K562 (cell line): ENCODE results near the gene AMIGO1. TPM values are rescaled to one million over a fixed set of nuclear protein-coding genes. Genes with fewer than 3 reads are reported as not detected.
A peak's percentile ranks its signal among the peaks of the same experiment; 100 is the strongest.

ENCODE experiments used
- BDP1 ChIP-seq: IDR thresholded peaks from 3 replicates; pipeline ENCODE4 v1.6.1; 2011; ENCODE audit not compliant: insufficient read length, insufficient read depth
- BRF1 ChIP-seq: IDR thresholded peaks from 3 replicates; pipeline ENCODE4 v1.6.1; 2011; ENCODE audit warnings: borderline replicate concordance, mild to moderate bottlenecking; ENCODE audit not compliant: insufficient read length; ENCODE audit errors: extremely low read depth
- EZH2 ChIP-seq: IDR thresholded peaks from 2 replicates; pipeline ENCODE4 v1.6.1; 2012; ENCODE audit warnings: low read depth, mild to moderate bottlenecking, inconsistent platforms, low read length, borderline replicate concordance
- RUNX1 ChIP-seq: sonication (generic); IDR thresholded peaks from 2 replicates; pipeline ENCODE4 v1.6.1; 2016; ENCODE audit warnings: antibody characterized with exemption, low read depth
- SP1 ChIP-seq: sonication (generic); formaldehyde crosslinking; IDR thresholded peaks from 2 replicates; pipeline ENCODE4 v1.8.1; 2022; ENCODE audit warnings: mild to moderate bottlenecking, missing genetic modification reagents
- YBX1 ChIP-seq: fragments of 450-650 bp; IDR thresholded peaks from 2 replicates; pipeline ENCODE4 v1.7.1; 2016; ENCODE audit warnings: mild to moderate bottlenecking
- ZNF224 ChIP-seq: sonication (generic); formaldehyde crosslinking; IDR thresholded peaks from 2 replicates; pipeline ENCODE4 v1.8.0; 2022; ENCODE audit warnings: mild to moderate bottlenecking, missing genetic modification reagents
- ZNF311 ChIP-seq: fragments of 250-450 bp; sonication (Bioruptor Pico); IDR thresholded peaks from 2 replicates; pipeline ENCODE4 v1.4.0; 2020; ENCODE audit warnings: mild to moderate bottlenecking, moderate library complexity
- ZNF668 ChIP-seq: fragments of 250-450 bp; sonication (Bioruptor Pico); IDR thresholded peaks from 2 replicates; pipeline ENCODE4 v1.8.0; 2022; ENCODE audit warnings: mild to moderate bottlenecking, inconsistent platforms
- polyA plus RNA-seq, 8 experiments: library from polyadenylated mRNA; depleted of rRNA in 4 of 8; stranded (reverse) in 5 of 8; unstranded in 3 of 8; fragments of >200 nt; fragmentation: Nextera tagmentation in 2 of 8; fragmentation: Illumina TruSeq in 1 of 8; extraction: Ambion mirVana in 2 of 8; extraction: Trizol in 1 of 8; gene quantifications; 2 replicates each; pipeline versions ENCODE4 v1.2.1 to v1.2.3, GENCODE V29; 2011 to 2014; ENCODE audit warnings: inconsistent platforms in 1 of 8, missing spikeins in 1 of 8
- total RNA-seq, 7 experiments: library from RNA; depleted of rRNA in 6 of 7; stranded (reverse); fragments of >200 nt in 6 of 7; fragmentation: Illumina TruSeq in 2 of 7; extraction: Trizol in 2 of 7; gene quantifications; 2 replicates each; pipeline versions ENCODE4 v1.2.1 to v1.2.3, GENCODE V29; 2011 to 2021; ENCODE audit warnings: low replicate concordance in 1 of 7
- TF ChIP-seq, protein P1 (sequence below), 2 experiments: IDR thresholded peaks in 1 of 2; conservative IDR thresholded peaks in 1 of 2; 2 replicates each; pipeline ENCODE4 v1.6.1; 2016; ENCODE audit warnings: low read depth in 2 of 2, mild to moderate bottlenecking in 1 of 2, missing compliant biosample characterization in 1 of 2, missing genetic modification characterization in 1 of 2, moderate library complexity in 1 of 2
- TF ChIP-seq, protein P2 (sequence below): sonication (generic); formaldehyde crosslinking; IDR thresholded peaks from 2 replicates; pipeline ENCODE4 v1.8.0; 2023; ENCODE audit warnings: mild to moderate bottlenecking, missing genetic modification reagents
- TF ChIP-seq, protein P3 (sequence below): fragments of 450-650 bp; formaldehyde crosslinking; IDR thresholded peaks from 2 replicates; pipeline ENCODE4 v1.4.0; 2022; ENCODE audit warnings: missing genetic modification characterization
- TF ChIP-seq, protein P4 (sequence below): sonication (generic); formaldehyde crosslinking; IDR thresholded peaks from 2 replicates; pipeline ENCODE4 v1.8.0; 2022; ENCODE audit warnings: mild to moderate bottlenecking, missing genetic modification reagents, borderline replicate concordance
- TF ChIP-seq, protein P5 (sequence below): fragments of 250-450 bp; sonication (Bioruptor Pico); IDR thresholded peaks from 2 replicates; pipeline ENCODE4 v1.5.0; 2020; ENCODE audit warnings: mild to moderate bottlenecking, borderline replicate concordance
- TF ChIP-seq, protein P6 (sequence below): sonication (generic); formaldehyde crosslinking; IDR thresholded peaks from 2 replicates; pipeline ENCODE4 v1.8.1; 2023; ENCODE audit warnings: mild to moderate bottlenecking, missing genetic modification reagents

AMIGO1 gene
- total and polyA plus RNA-seq, 9 of the 15 experiments (the other 6 are each of a cell fraction or from before 2014, with no cell fraction given), result 0.24 to 1.0 (median 0.54) TPM

DNA sequence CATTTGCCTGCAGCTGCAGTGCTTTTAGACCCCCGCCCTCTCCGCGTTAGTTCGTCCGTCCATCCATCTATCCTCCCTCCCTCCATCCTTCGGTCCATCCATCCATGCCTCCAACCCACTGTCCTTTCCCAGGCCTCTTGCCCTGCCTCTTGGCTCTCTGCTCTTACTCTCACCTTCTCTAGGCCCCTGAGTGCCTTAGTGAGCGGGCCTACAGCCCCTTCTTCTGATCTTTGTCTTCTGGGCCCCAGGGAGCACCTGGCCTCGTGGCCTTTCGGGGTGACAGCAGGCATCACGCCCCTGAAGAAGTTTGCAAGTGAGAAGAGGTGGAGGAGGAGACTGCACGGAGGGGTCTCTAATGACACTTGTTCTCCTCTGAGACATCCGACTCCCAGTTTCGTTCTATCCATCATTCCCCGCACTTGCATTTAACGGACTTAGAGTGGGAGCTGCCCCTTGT is 25.0 kb downstream of the AMIGO1 start (continued):
- TF ChIP-seq, protein P1, sequence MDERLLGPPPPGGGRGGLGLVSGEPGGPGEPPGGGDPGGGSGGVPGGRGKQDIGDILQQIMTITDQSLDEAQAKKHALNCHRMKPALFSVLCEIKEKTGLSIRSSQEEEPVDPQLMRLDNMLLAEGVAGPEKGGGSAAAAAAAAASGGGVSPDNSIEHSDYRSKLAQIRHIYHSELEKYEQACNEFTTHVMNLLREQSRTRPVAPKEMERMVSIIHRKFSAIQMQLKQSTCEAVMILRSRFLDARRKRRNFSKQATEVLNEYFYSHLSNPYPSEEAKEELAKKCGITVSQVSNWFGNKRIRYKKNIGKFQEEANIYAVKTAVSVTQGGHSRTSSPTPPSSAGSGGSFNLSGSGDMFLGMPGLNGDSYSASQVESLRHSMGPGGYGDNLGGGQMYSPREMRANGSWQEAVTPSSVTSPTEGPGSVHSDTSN (CRISPR knock-in tag; IDR thresholded peaks at IDR 0.05; ENCODE audit: low read depth), result no peak
- TF ChIP-seq, protein P1 (tag; conservative IDR thresholded peaks at IDR 0.05; ENCODE audit: low read depth), result no peak
- no peak for TF ChIP-seq BRF1
- TF ChIP-seq ZNF224 (CRISPR knock-in tag), result no peak
- no peak for TF ChIP-seq BDP1
- TF ChIP-seq, protein P2, sequence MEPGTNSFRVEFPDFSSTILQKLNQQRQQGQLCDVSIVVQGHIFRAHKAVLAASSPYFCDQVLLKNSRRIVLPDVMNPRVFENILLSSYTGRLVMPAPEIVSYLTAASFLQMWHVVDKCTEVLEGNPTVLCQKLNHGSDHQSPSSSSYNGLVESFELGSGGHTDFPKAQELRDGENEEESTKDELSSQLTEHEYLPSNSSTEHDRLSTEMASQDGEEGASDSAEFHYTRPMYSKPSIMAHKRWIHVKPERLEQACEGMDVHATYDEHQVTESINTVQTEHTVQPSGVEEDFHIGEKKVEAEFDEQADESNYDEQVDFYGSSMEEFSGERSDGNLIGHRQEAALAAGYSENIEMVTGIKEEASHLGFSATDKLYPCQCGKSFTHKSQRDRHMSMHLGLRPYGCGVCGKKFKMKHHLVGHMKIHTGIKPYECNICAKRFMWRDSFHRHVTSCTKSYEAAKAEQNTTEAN, result no peak; the same call in 1 of the 2 replicates
- TF ChIP-seq ZNF668 (CRISPR knock-in tag), result no peak
- TF ChIP-seq ZNF311 (CRISPR knock-in tag), result no peak
- TF ChIP-seq, protein P3, sequence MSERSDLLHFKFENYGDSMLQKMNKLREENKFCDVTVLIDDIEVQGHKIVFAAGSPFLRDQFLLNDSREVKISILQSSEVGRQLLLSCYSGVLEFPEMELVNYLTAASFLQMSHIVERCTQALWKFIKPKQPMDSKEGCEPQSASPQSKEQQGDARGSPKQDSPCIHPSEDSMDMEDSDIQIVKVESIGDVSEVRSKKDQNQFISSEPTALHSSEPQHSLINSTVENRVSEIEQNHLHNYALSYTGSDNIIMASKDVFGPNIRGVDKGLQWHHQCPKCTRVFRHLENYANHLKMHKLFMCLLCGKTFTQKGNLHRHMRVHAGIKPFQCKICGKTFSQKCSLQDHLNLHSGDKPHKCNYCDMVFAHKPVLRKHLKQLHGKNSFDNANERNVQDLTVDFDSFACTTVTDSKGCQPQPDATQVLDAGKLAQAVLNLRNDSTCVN (CRISPR knock-in tag), result no peak
- TF ChIP-seq, protein P4, sequence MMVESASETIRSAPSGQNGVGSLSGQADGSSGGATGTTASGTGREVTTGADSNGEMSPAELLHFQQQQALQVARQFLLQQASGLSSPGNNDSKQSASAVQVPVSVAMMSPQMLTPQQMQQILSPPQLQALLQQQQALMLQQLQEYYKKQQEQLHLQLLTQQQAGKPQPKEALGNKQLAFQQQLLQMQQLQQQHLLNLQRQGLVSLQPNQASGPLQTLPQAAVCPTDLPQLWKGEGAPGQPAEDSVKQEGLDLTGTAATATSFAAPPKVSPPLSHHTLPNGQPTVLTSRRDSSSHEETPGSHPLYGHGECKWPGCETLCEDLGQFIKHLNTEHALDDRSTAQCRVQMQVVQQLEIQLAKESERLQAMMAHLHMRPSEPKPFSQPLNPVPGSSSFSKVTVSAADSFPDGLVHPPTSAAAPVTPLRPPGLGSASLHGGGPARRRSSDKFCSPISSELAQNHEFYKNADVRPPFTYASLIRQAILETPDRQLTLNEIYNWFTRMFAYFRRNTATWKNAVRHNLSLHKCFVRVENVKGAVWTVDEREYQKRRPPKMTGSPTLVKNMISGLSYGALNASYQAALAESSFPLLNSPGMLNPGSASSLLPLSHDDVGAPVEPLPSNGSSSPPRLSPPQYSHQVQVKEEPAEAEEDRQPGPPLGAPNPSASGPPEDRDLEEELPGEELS (CRISPR knock-in tag), result peak; percentile 54; the same call in 1 of the 2 replicates
- TF ChIP-seq YBX1, result no peak
- TF ChIP-seq RUNX1, result no peak
- TF ChIP-seq, protein P5, sequence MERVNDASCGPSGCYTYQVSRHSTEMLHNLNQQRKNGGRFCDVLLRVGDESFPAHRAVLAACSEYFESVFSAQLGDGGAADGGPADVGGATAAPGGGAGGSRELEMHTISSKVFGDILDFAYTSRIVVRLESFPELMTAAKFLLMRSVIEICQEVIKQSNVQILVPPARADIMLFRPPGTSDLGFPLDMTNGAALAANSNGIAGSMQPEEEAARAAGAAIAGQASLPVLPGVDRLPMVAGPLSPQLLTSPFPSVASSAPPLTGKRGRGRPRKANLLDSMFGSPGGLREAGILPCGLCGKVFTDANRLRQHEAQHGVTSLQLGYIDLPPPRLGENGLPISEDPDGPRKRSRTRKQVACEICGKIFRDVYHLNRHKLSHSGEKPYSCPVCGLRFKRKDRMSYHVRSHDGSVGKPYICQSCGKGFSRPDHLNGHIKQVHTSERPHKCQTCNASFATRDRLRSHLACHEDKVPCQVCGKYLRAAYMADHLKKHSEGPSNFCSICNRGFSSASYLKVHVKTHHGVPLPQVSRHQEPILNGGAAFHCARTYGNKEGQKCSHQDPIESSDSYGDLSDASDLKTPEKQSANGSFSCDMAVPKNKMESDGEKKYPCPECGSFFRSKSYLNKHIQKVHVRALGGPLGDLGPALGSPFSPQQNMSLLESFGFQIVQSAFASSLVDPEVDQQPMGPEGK (CRISPR knock-in tag), result no peak
- TF ChIP-seq, protein P6, sequence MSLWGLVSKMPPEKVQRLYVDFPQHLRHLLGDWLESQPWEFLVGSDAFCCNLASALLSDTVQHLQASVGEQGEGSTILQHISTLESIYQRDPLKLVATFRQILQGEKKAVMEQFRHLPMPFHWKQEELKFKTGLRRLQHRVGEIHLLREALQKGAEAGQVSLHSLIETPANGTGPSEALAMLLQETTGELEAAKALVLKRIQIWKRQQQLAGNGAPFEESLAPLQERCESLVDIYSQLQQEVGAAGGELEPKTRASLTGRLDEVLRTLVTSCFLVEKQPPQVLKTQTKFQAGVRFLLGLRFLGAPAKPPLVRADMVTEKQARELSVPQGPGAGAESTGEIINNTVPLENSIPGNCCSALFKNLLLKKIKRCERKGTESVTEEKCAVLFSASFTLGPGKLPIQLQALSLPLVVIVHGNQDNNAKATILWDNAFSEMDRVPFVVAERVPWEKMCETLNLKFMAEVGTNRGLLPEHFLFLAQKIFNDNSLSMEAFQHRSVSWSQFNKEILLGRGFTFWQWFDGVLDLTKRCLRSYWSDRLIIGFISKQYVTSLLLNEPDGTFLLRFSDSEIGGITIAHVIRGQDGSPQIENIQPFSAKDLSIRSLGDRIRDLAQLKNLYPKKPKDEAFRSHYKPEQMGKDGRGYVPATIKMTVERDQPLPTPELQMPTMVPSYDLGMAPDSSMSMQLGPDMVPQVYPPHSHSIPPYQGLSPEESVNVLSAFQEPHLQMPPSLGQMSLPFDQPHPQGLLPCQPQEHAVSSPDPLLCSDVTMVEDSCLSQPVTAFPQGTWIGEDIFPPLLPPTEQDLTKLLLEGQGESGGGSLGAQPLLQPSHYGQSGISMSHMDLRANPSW (CRISPR knock-in tag), result 0 out of 2 replicates have a peak, but pooled peaks have one; percentile 39
- TF ChIP-seq SP1 (CRISPR knock-in tag), result no peak
- no peak for TF ChIP-seq EZH2
